Muscle layer of duodenum (tissue), 2 donors: Measurements from ENCODE around the gene COL5A2.
A peak's percentile ranks its signal among the peaks of the same experiment; 100 is the strongest.

Source experiments
- H3K27ac ChIP-seq: one replicate; pipeline ENCODE4 v1.7.0; 2013; ENCODE audit warnings: mild to moderate bottlenecking, low read length
- H3K27me3 ChIP-seq: one replicate; pipeline ENCODE4 v1.7.0; 2013; ENCODE audit warnings: low read depth, mild to moderate bottlenecking, control low read depth, low read length
- H3K36me3 ChIP-seq, 2 donors: one replicate each; pipeline ENCODE4 v1.7.0; 2013; ENCODE audit warnings: low read length in 2 of 2, control low read depth in 1 of 2, mild to moderate bottlenecking in 1 of 2; ENCODE audit not compliant: insufficient read depth in 2 of 2, control insufficient read depth in 1 of 2
- H3K4me1 ChIP-seq, 2 donors: one replicate each; pipeline ENCODE4 v1.7.0; 2013; ENCODE audit warnings: low read length in 2 of 2, mild to moderate bottlenecking in 2 of 2, control low read depth in 1 of 2, moderate library complexity in 1 of 2; ENCODE audit not compliant: insufficient read depth in 2 of 2, control insufficient read depth in 1 of 2
- H3K4me3 ChIP-seq, 2 donors: one replicate each; pipeline ENCODE4 v1.7.0; 2013; ENCODE audit warnings: low read length in 2 of 2, low read depth in 1 of 2, mild to moderate bottlenecking in 1 of 2
- H3K9me3 ChIP-seq, 2 donors: one replicate each; pipeline ENCODE4 v1.7.0; 2013; ENCODE audit warnings: low read length in 2 of 2, control low read depth in 1 of 2, mild to moderate bottlenecking in 1 of 2; ENCODE audit not compliant: control insufficient read depth in 1 of 2
- donor health status: healthy.

COL5A2 gene

DNA sequence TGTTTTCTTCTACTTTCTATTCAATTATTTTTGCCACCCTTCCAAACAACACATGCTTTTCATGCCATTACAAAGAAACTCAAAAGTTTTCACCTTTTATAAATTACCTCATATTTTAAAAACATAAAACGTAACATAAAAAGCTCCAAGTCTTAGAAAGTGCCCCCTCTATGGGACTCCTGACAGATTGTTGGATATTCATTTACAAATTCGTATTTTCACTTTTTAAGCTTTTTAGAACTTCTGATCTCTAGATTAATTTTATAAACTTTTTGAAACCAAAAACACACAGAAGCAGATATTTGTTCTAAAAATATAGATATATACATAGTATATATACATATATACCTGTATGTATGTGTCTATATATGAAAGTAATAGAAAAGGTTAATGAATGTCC lies 1.5 kb downstream of the COL5A2 start:
- no peaks in the 10 kb centered on the region for H3K27me3 ChIP-seq
- peak overlapping the region; percentile 81 to 87 for H3K4me3 ChIP-seq
- H3K4me1 ChIP-seq: peaks cover 0 to 10% of the 10 kb centered on the region in 2 donors
- no peaks in the 10 kb centered on the region for H3K9me3 ChIP-seq
- peak overlapping the region; percentile 92 for H3K27ac ChIP-seq
- peaks cover 0 to 5% of the 10 kb centered on the region in 2 donors for H3K36me3 ChIP-seq

DNA sequence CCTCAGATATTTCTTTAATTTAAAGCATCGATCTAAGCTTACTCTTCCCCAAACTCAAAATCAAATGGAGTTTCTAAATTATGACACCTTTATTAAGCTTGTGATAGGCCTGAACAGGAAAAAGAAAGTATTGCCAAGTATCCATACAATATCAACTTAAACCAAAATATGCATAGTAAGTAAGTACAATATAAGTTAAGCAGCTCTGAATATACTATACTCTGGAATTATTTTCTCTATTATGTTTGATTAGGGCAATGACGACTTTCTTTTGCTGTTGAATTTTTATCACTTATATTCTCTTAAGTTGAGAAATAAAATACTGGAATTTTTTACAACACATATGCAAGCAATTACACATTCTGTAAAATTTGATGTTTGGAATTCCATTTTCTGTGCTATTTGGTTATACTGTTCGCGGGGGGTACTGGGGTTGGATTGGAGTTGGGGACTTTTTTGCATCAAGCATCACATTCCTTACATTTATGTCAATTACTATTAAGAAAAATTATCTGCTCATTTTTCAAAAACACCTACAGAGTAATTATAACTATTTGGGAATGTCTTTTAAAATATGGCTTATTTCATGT lies 2.2 kb downstream of the COL5A2 start:
- Histone ChIP-seq H3K4me1 (peaks cover 2 to 10% of the 10 kb centered on the region in 2 donors), H3K36me3 (peaks cover 0 to 5% of the 10 kb centered on the region in 2 donors), H3K27ac (peak overlapping the region; percentile 92), H3K4me3 (peak overlapping the region; percentile 81 to 87), H3K9me3 (no peaks in the 10 kb centered on the region), H3K27me3 (no peaks in the 10 kb centered on the region)

DNA sequence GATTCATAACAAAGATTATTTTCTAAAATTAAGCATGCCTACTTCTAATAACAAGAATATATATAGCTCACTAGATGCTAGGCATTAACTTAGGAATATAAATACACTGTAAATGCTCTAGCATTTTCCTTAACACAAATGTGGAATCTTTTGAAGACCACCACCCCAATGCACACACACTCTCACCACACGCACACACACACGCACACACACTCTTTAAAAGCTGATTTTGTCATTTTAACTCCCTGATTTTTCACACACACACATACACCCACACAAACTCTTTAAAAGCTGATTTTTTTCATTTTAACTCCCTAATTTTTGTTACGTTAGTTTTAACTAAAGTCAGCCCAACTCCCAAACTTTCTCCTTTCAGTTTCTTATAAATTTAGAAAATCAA lies 3.0 kb downstream of the COL5A2 start:
- Histone ChIP-seq H3K4me1 (peaks cover 4 to 13% of the 10 kb centered on the region in 2 donors), H3K36me3 (peaks cover 0 to 5% of the 10 kb centered on the region in 2 donors), H3K9me3 (no peaks in the 10 kb centered on the region), H3K4me3 (peak overlapping the region; percentile 81 to 87), H3K27ac (peak overlapping the region; percentile 92), H3K27me3 (no peaks in the 10 kb centered on the region)

DNA sequence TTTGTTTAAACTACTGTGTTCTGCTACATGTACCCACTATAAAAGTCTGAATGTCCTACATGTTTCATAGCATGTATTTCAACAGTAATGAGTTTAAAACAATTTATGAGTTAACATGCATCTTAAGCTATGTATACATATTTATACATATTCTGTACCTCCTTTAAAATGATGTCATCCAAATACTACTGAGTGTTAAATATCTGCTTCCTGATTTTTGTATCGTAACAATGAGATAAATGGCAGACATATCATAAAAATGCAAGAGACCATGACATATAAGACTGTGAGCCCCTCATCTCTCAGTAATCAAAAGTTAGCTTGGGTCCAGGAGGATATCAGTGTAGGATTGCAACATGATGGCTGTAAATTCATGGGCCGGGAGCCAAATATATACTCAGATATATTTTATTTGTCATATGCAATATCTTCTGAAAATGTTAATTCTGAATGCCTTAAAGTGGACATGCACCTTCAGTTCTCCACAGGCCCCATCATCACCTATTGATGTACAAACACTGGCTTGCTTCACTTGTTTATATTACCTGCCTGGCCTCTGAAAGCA lies 3.6 kb downstream of the COL5A2 start:
- H3K27me3 ChIP-seq: no peaks in the 10 kb centered on the region
- H3K4me3 ChIP-seq: peak overlapping the region; percentile 81 to 87
- H3K27ac ChIP-seq: no peak overlapping the region
- H3K36me3 ChIP-seq: peaks cover 0 to 5% of the 10 kb centered on the region in 2 donors
- H3K4me1 ChIP-seq: peaks cover 4 to 19% of the 10 kb centered on the region in 2 donors
- H3K9me3 ChIP-seq: no peaks in the 10 kb centered on the region

DNA sequence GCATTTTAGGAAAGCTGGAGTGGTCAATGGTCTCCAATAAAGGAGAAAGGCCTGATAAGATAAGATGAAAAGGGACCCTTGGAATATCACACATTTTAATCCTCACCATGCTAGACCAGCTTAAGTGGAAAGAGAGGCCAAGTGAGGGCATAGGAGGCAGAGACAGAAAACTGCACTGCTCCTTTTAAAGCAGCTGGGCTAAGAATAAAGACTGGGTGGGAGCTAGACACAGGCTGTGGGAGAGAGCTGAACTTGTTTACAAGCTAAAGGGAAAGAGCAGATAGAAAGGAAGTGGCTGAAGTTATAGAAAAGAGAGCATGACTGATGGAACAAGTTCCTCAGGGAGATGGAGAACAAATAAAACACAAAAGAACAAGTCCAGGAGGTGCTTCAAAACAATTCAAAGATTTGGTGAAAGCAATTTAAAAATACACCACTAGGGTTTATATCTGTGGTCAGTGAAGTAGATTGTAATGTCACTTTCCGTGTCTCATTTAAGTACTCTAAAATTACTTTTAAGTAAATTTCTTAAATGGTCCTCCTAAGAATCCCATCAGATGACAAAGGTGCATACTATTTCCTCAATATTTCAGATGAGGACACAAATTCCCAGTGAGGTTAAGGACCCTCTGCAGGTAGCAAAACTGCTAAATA lies 7.5 kb downstream of the COL5A2 start:
- Histone ChIP-seq H3K4me3 (no peak overlapping the region), H3K27ac (peak overlapping the region; percentile 33)

DNA sequence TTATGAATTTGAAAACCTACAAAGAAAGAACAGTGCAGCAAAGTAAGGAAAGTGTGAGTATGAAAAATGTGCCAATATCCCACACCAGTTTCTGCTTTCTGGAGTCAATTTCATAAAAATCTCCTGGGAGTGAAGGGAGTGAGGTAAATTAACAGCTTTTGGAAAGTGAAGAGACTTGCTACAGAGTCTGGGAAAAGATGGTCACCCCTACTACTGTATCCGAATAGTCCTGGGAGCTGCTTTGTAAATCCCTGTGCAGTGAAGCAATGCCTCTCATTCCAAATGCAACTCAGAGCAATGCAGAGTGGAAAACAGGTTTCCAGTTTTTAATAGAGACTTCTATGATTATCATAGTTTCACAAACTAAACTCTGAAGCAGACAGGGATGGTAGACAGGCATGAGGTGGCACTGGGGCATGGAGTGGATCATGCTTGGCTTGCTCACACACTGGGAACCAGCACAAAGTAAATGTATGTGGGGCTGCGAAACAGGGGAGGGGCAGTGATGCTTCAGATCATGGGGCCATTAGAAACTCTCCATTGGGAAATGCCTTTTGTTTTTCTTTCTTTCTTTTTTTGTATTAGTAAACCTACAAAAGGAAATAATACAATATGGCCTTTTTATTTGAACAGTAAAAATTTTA lies 10.6 kb downstream of the COL5A2 start:
- no peak overlapping the region for H3K4me3 ChIP-seq
- H3K4me1 ChIP-seq: peaks cover 4 to 41% of the 10 kb centered on the region in 2 donors
- H3K36me3 ChIP-seq: no peaks in the 10 kb centered on the region
- no peaks in the 10 kb centered on the region for H3K9me3 ChIP-seq
- no peak overlapping the region for H3K27ac ChIP-seq
- no peaks in the 10 kb centered on the region for H3K27me3 ChIP-seq

More for the DNA sequence above, 7.5 kb downstream of the COL5A2 start:
- H3K9me3 ChIP-seq: no peaks in the 10 kb centered on the region
- H3K27me3 ChIP-seq: no peaks in the 10 kb centered on the region
- H3K4me1 ChIP-seq: peaks cover 4 to 38% of the 10 kb centered on the region in 2 donors
- no peaks in the 10 kb centered on the region for H3K36me3 ChIP-seq

DNA sequence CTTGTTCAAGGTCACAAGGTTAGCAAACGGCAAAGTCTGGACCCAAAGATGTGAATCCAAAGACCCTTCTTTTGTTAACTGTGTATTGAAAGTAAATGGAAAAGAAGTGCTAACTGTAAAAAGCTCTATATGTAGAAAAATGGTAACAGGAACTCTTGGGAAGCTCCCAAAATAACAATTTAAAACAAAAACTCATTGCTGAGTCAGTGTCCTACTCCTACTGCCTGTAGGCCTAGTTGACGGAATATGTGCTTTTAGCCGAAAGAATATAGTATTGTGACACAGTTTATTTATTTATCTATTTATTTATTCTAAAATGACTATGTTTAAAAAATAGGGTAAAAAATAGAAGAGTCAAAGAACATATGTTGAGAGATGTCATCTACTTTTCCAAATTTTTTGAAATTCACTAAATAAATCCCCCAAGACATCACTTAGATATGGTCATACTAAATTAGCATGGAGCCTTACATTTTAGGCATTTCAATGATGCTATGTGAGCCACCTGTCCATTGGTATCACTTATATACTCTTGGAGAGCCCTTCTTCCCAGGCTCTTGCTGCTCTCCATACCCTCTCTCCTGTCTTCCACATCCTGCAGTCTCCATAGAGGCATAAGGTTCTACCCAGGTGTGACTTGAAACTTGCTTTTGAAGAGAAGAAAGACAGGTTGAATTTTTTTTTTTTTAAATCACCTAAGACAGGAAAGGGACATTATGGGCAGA lies 13.7 kb downstream of the COL5A2 start:
- Histone ChIP-seq H3K27ac (peak overlapping the region; percentile 32), H3K4me3 (no peak overlapping the region), H3K4me1 (peaks cover 0 to 46% of the 10 kb centered on the region in 2 donors), H3K36me3 (no peaks in the 10 kb centered on the region), H3K9me3 (no peaks in the 10 kb centered on the region), H3K27me3 (no peaks in the 10 kb centered on the region)

DNA sequence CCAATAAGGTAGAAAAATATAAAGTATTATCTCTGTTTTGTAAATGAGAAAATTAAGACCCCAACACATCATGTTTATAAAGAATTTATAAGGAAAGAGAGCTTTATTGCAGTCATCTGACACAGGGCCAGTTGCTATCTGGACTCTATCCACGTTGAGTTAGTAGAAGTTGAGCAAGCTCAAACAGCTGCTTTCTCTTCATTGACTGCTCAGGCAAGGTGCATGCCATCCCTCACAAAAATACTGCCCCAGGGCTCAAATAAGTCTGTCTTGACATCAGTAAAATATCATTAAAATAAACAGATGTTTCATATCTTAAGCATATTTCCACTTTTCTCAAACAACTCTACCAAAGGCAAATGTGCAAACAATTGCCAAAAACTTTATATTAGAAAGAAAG lies 14.8 kb downstream of the COL5A2 start:
- no peak overlapping the region for H3K27ac ChIP-seq
- H3K9me3 ChIP-seq: no peaks in the 10 kb centered on the region
- no peaks in the 10 kb centered on the region for H3K27me3 ChIP-seq
- peaks cover 0 to 41% of the 10 kb centered on the region in 2 donors for H3K4me1 ChIP-seq
- no peak overlapping the region for H3K4me3 ChIP-seq
- no peaks in the 10 kb centered on the region for H3K36me3 ChIP-seq

DNA sequence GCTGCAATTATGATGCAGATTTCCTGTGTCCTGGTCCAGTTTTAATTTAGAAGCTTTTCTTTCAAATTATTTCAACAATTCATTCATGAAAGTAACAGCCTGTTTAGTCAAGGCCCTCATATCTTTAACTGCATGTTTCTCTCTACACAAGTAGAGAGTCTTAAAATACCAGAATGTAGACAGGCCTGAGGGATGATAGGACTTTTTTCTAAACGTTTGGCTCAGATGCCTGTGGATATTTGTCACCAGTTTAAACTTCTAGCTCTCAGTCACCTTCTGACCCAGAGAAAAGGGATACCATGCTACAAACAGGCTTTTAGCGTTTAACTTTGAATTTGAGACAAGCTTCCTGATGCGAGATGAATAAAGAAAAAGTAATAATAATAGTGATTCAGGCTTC lies 15.7 kb downstream of the COL5A2 start:
- peak overlapping the region; percentile 72 for H3K27ac ChIP-seq
- H3K36me3 ChIP-seq: no peaks in the 10 kb centered on the region
- H3K4me1 ChIP-seq: peaks cover 0 to 36% of the 10 kb centered on the region in 2 donors
- peak overlapping the region in 1 of 2 donors; percentile 32 for H3K4me3 ChIP-seq
- H3K9me3 ChIP-seq: no peaks in the 10 kb centered on the region
- H3K27me3 ChIP-seq: no peaks in the 10 kb centered on the region

DNA sequence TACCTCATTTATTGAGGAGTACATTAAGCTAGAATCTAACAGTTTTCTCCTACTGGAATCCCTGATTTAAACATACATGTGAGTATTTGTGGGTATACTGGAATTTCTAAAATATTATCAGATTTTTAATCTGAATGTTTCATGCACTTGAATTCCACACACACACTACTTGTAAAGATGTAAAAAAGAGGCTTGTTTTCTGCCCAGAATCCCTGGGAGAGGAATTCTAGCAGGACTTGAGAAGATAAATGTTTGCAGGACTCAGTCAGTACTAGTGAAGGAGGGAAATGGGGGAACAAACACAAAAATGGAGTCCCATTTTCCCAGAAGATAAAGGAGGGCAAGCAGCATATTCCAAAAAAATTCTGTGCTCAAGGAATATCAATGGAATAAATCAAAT lies 17.0 kb downstream of the COL5A2 start:
- no peak overlapping the region for H3K27ac ChIP-seq
- H3K4me3 ChIP-seq: no peak overlapping the region

DNA sequence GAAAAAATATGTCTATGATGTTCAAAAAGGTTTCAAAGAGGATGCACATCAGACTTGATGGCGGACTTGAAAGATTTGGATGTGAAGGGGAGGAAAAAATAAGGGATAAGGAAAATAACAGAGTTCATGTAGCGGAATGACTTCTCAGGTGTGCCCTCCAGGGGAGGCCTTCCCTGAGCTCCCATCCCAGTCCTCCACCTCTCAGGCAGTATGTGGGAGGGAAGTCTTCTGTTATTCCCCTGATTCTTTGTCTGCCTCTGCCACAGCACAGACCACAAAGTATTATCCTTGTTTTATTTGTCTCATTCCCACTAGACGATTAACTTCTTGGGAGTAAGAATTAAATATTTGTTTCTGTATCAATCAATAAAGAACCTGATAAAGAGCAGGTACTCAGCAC lies 17.7 kb downstream of the COL5A2 start:
- H3K4me3 ChIP-seq: no peak overlapping the region
- peaks cover 0 to 34% of the 10 kb centered on the region in 2 donors for H3K4me1 ChIP-seq
- no peak overlapping the region for H3K27ac ChIP-seq
- H3K36me3 ChIP-seq: no peaks in the 10 kb centered on the region
- H3K9me3 ChIP-seq: no peaks in the 10 kb centered on the region
- no peaks in the 10 kb centered on the region for H3K27me3 ChIP-seq

More for the DNA sequence above, 17.0 kb downstream of the COL5A2 start:
- Histone ChIP-seq H3K4me1 (peaks cover 0 to 36% of the 10 kb centered on the region in 2 donors), H3K9me3 (no peaks in the 10 kb centered on the region), H3K36me3 (no peaks in the 10 kb centered on the region), H3K27me3 (no peaks in the 10 kb centered on the region)
